IPS-15b (cell line): ENCODE results near the gene ZNF205.
"Not testable (repeated sequence)": the region's sequence is repeated elsewhere in the genome, so short reads cannot be mapped to it uniquely, and the experiment has no call there.

Experiments used
- H3K27me3 ChIP-seq: one replicate; pipeline ENCODE4 v1.6.1; 2013; ENCODE audit warnings: low read length; ENCODE audit not compliant: control insufficient read depth, insufficient read depth
- H3K36me3 ChIP-seq: one replicate; pipeline ENCODE4 v1.6.1; 2013; ENCODE audit warnings: low read length; ENCODE audit not compliant: control insufficient read depth, insufficient read depth
- H3K4me1 ChIP-seq: one replicate; pipeline ENCODE4 v1.6.1; 2013; ENCODE audit warnings: mild to moderate bottlenecking, low read length; ENCODE audit not compliant: control insufficient read depth, insufficient read depth
- H3K4me3 ChIP-seq: one replicate; pipeline ENCODE4 v1.5.1; 2013; ENCODE audit warnings: low read depth, low read length
- H3K9ac ChIP-seq: one replicate; pipeline ENCODE4 v1.6.1; 2013; ENCODE audit warnings: low read depth, mild to moderate bottlenecking, low read length
- H3K9me3 ChIP-seq: one replicate; pipeline ENCODE4 v1.6.1; 2013; ENCODE audit warnings: mild to moderate bottlenecking, low read length; ENCODE audit not compliant: control insufficient read depth, insufficient read depth

Gene ZNF205

GRCh38 chr16:3158510-3159314 lies 46.3 kb downstream of the ZNF205 start:
- Histone ChIP-seq H3K9me3 (no peaks in the 10 kb centered on the region), H3K36me3 (no peaks in the 10 kb centered on the region), H3K4me1 (no peaks in the 10 kb centered on the region), H3K27me3 (peaks cover 24% of the 10 kb centered on the region), H3K4me3 (peak overlapping the region; percentile 82), H3K9ac (peak overlapping the region; percentile 38)

- Histone ChIP-seq H3K4me1 (no peaks in the 10 kb centered on the region), H3K27me3 (peaks cover 14% of the 10 kb centered on the region), H3K4me3 (no peak overlapping the region), H3K36me3 (no peaks in the 10 kb centered on the region), H3K9me3 (no peaks in the 10 kb centered on the region), H3K9ac (no peak overlapping the region)
Measured at GRCh38 chr16:3161235-3162018, 49.0 kb downstream of the ZNF205 start.

DNA sequence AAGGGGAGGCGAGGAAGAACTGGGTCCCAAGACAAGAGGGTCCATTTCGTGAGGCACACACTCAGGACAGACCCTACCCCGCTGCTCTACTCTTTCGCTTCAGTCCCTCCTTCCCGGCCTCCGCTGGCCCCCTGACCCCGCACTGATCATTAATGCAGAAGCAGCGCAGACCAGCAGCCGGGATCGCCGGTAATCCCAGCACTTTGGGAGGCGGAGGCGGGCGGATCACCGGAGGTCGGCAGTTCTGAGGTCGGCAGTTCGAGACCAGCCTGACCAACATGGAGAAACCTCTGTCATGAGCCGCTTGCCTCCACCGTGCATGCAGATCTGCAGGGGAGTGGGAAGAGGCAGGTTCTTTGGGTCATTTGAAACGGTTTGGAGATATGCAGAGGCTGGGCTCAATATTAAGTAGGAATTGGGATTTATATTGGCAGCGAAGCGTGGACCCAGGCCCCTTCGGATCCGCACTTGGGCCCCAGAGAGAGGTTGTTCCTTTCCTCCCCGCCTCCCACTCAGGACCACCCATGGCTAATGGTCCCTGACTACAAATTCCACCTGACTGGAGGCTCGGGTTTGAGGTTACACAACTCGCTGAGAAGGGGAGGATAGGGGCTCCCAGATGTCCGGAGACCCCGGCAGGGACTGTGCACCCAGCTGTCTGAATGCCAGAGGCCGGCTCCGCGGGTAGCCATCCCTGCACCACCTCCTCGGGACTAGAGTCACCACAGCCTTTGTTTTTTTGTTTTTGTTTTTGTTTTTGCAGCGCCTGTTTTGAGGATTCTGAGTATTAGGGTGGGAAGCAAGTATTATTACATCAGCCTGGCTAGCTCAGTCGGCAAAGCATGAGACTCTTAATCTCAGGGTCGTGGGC lies 52.0 kb downstream of the ZNF205 start:
- Histone ChIP-seq H3K4me3 (no peak overlapping the region), H3K9me3 (no peaks in the 10 kb centered on the region), H3K4me1 (no peaks in the 10 kb centered on the region), H3K9ac (no peak overlapping the region), H3K36me3 (no peaks in the 10 kb centered on the region), H3K27me3 (peaks cover 23% of the 10 kb centered on the region)

DNA sequence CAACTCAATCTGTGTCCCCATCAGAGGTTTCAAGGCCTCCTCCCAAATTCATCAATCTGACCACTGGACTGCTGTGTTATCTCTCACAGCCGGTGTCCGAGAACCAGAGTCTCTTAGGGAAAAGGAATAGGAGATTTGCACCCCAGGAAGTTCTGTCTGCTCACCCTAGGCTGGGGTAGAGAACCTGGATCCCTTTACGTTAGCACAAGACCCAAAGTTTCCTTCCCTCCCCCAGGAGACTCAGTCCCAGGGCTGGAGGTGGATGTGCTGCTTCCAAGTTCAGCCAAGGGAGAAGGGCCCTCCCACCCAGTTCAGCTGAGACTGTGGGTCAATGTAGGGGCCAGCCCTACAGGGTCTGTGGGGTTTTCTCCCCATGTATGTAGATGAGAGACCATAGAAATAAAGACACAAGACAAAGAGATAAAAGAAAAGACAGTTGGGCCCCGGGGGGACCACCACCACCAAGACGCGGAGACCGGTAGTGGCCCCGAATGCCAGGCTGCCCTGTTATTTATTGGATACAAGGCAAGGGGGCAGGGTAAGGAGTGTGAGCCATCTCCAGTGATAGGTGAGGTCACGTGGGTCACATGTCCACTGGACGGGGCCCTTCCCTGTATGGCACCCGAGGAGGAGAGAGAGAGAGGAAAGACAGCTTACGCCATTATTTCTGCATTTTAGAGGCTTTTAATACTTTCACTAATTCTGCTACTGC lies 52.9 kb downstream of the ZNF205 start:
- Histone ChIP-seq H3K4me1 (no peaks in the 10 kb centered on the region), H3K27me3 (peaks cover 30% of the 10 kb centered on the region), H3K9ac (no peak overlapping the region), H3K36me3 (no peaks in the 10 kb centered on the region), H3K9me3 (no peaks in the 10 kb centered on the region), H3K4me3 (no peak overlapping the region)

- H3K4me1 ChIP-seq: no peaks in the 10 kb centered on the region
- H3K36me3 ChIP-seq: no peaks in the 10 kb centered on the region
- H3K9ac ChIP-seq: no peak overlapping the region
- no peaks in the 10 kb centered on the region for H3K9me3 ChIP-seq
- no peak overlapping the region for H3K4me3 ChIP-seq
- H3K27me3 ChIP-seq: peaks cover 39% of the 10 kb centered on the region
Measured at GRCh38 chr16:3166505-3166886, 54.1 kb downstream of the ZNF205 start.

DNA sequence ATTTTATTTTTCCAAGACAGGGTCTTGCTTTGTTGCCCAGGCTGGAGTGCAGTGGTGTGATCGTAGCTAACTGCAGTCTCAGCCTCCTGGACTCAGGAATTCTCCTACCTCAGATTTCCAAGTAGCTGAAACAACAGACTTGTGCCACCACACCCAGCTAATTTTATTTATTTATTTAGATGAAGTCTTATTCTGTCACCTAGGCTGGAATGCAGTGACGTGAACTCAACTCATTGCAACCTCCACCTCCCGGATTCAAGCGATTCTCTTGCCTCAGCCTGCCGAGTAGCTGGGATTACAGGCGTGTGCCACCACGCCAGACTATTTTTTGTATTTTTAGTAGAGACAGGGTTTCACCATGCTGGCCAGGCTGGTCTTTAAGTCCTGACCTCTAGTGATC lies 56.3 kb downstream of the ZNF205 start:
- peaks cover 41% of the 10 kb centered on the region for H3K27me3 ChIP-seq
- H3K9ac ChIP-seq, H3K36me3 ChIP-seq, H3K4me3 ChIP-seq, H3K9me3 ChIP-seq, H3K4me1 ChIP-seq: not testable (repeated sequence)
